GM20000 (cell line): ENCODE data around the gene PEAR1.

ENCODE experiments used
- DNase-seq: peaks from one replicate; pipeline ENCODE4 v3.0.0; 2012; ENCODE audit warnings: low spot score
- TF ChIP-seq, protein P1 (sequence below): IDR thresholded peaks from 2 replicates; pipeline ENCODE4 v1.5.1; 2012; ENCODE audit warnings: mild to moderate bottlenecking, control low read depth; ENCODE audit errors: extremely low read depth, missing control alignments

PEAR1 gene

DNA sequence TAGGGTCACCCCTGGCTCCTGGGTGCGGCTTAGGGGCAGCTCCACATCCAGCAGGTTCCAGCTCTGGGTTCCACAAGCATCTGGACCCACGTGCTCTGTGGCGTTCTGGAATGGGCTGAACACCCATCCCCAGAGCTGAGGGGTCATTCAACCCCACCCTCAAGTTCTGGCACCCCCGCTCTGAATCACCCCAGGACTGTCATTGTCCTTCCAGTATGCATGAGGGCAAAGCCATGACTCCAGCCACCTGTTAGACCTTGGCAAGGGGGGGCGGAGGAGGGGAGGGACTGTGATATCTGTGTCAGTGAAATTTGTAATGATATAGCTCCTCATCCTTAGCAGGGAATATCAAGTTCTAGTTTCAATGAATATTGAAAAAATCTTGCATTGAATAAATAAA lies 46.9 kb upstream of the PEAR1 start:
- no peak for DNase-seq
- TF ChIP-seq, protein P1, sequence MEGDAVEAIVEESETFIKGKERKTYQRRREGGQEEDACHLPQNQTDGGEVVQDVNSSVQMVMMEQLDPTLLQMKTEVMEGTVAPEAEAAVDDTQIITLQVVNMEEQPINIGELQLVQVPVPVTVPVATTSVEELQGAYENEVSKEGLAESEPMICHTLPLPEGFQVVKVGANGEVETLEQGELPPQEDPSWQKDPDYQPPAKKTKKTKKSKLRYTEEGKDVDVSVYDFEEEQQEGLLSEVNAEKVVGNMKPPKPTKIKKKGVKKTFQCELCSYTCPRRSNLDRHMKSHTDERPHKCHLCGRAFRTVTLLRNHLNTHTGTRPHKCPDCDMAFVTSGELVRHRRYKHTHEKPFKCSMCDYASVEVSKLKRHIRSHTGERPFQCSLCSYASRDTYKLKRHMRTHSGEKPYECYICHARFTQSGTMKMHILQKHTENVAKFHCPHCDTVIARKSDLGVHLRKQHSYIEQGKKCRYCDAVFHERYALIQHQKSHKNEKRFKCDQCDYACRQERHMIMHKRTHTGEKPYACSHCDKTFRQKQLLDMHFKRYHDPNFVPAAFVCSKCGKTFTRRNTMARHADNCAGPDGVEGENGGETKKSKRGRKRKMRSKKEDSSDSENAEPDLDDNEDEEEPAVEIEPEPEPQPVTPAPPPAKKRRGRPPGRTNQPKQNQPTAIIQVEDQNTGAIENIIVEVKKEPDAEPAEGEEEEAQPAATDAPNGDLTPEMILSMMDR: no peak

DNA sequence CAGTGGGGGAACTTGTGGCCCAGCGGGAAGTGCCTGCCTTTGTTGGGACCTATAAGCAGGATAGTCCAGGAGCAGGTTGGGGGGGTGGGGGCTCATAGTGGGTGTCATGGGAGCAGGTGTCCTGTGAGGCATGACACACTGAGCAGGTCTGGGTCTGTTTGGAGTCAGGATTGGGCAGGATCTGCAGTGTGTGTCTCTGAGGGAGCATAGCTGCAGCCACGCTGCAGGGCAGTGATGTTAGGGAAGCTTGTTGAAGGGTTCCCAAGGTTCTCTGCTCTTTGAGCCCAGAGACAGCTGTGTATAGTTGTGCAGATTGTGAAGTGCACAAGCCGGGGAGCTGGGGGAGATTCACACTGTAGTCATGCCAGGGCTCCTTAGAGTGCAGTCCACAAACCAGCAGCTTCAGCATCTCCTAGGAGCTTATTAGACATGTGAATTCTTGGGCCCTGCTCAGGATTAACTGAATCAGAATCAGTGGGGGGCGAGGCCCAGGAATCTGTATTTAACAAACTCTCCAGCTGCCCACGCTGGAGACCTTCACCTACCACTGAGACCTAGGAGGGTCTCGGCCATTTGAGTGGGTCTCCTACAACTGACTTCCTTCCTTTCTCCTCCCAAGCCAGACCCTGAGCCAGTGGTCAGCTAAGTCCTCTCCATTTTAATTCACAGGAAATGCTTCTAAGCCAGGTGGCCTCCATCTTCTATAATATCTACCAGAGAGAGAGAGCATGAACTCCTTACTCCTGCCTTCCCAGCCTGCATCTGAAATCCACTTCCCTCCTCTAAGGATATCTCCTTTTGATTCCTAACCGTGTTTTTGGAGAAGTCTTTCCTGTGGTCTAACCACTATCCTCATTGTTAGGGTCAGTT lies 45.7 kb upstream of the PEAR1 start:
- no peak for DNase-seq
- TF ChIP-seq, protein P1: no peak

DNA sequence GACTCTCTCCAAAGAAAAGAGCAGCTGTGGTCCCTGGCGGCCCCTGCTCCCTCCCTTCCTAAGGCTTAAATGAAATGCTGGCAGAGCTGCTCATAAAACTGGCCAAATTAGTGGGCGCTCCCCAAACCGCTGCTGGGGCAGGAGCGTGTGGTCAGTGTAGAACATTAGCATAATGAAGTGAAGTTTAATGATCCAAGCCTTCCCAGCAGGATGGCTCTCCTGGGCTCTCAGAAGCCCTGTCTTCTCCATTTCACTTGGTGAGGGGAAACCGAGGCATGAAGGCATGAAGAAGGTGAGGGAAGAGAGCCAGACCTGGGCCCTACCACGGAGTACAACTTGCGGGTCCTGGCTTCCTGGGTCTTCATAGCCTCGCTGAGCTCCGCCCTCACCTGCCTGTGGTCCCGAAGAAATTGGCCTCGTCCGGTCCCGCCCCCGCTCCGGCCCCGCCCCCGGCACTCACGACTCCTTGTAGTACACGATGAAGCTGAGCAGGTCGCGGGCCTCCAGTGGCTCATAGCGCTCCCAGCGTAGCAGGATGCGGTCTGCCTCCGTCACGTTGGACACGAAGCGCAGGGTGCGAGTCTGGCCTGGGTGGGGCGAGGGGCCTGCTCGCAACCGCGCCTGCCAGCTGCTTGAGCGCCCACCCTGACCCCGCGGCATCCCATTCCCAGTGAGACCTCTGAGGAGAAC lies 44.9 kb upstream of the PEAR1 start:
- no peak for DNase-seq

DNA sequence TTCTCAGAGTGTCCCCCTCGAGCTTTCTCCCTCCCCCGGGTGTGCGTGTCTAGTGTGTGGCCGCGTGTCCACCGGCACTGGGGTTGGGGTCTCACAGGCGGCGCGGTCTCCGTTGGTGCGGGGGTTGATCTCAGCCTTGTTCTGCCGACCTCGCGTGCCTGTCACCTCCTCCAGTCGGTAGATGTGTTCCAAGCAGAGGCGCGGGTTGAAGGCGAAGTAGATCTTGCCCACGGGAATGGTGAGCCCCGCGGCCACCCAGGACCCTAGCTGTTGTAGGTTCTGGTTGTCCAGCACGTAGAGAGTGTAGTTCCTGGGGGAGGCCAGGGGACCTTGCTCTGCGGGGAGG lies 44.4 kb upstream of the PEAR1 start:
- DNase-seq: no peak
- TF ChIP-seq, protein P1: no peak

More for the DNA sequence above, 44.9 kb upstream of the PEAR1 start:
- TF ChIP-seq, protein P1: no peak

DNA sequence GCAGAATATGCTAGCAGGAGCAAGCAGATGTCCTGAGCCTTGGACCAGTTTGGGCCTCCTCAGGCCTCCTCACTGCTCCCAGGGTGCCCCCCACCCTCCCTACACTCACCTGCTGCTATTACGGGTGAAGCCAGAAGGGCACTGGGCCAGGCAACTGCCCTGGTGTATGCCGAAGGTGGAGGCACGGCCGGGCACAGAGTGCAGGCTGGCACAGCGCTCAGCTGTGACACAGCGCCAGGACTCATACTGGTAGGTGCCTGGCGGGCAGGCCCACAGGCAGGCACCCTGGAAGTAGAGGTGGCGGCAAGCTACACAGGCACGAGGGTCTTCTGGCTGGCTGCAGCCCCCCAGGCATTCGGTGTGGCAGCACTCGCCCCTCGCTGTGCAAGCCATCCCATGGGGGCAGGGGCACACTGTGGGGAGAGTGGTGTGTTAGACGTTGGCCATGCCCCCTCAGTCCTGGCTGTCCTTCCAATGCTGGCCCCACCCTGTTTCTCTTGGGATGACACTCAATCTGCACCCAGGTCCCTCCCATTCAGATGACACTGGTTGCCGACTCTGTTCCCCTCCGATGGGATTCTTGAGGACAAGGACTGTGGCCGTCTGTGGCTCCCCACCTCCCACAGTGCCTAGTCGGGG lies 41.6 kb upstream of the PEAR1 start:
- DNase-seq: no peak
- TF ChIP-seq, protein P1: no peak

DNA sequence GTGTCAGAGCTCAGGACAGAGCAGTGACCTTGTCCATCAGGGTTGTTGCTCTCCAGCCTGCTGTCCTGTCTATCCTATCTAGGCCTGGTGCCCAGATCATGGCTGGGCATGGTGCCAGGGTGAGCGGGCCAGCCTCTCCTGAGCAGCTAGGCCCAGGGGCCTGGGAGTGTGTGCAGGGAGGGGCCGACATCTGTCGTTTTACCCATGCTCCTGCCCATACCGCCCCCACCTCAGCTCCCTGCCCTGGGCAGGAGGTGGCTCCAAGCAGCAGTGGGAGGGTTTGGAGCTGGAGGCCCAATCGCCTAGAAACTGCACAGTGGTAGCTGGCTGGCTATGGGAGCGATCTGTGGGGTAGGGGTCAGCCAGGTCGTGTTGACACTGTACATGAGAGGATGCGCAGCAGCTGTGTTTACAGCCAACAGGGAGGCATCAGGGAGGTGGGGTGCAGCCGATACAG lies 41.1 kb upstream of the PEAR1 start:
- no peak for DNase-seq

More for the DNA sequence above, 41.1 kb upstream of the PEAR1 start:
- TF ChIP-seq, protein P1: no peak
